Hepatocyte (in vitro differentiated cells): ENCODE results near the gene GALNT18. TPM values are rescaled to one million over a fixed set of nuclear protein-coding genes. Genes with fewer than 3 reads are reported as not detected.

ENCODE experiments used
- DNase-seq: peaks from one replicate; pipeline ENCODE4 v3.0.0-alpha.2; 2016; ENCODE audit warnings: low spot score
- H2AFZ ChIP-seq: fragments of 200-600 bp; sonication (generic); 2 replicates; pipeline ENCODE4 v1.6.0; 2016; ENCODE audit warnings: antibody characterized with exemption, mild to moderate bottlenecking
- H3K27ac ChIP-seq: fragments of 200-600 bp; sonication (generic); 2 replicates; pipeline ENCODE4 v1.5.1; 2016; ENCODE audit warnings: mild to moderate bottlenecking
- H3K27me3 ChIP-seq: fragments of 200-600 bp; sonication (generic); 2 replicates; pipeline ENCODE4 v1.6.1; 2016
- H3K36me3 ChIP-seq: fragments of 200-600 bp; sonication (generic); replicated peaks from 2 replicates; pipeline ENCODE4 v1.5.1; 2016; ENCODE audit warnings: low read depth; ENCODE audit not compliant: insufficient read depth
- H3K4me1 ChIP-seq: fragments of 200-600 bp; sonication (generic); 2 replicates; pipeline ENCODE4 v1.5.1; 2016; ENCODE audit warnings: mild to moderate bottlenecking, moderate library complexity; ENCODE audit not compliant: insufficient read depth
- H3K4me2 ChIP-seq: fragments of 200-600 bp; sonication (generic); 2 replicates; pipeline ENCODE4 v1.6.0; 2016
- H3K4me3 ChIP-seq: fragments of 200-600 bp; sonication (generic); 2 replicates; pipeline ENCODE4 v1.5.1; 2016; ENCODE audit warnings: mild to moderate bottlenecking
- H3K79me2 ChIP-seq: fragments of 200-600 bp; sonication (generic); 2 replicates; pipeline ENCODE4 v1.6.0; 2017; ENCODE audit warnings: mild to moderate bottlenecking
- H3K9me2 ChIP-seq: fragments of 200-600 bp; sonication (generic); replicated peaks from 2 replicates; pipeline ENCODE4 v1.6.0; 2017; ENCODE audit warnings: mild to moderate bottlenecking; ENCODE audit not compliant: insufficient read depth
- H3K9me3 ChIP-seq: fragments of 200-600 bp; sonication (generic); 2 replicates; pipeline ENCODE4 v1.5.1; 2016; ENCODE audit warnings: low read depth, mild to moderate bottlenecking
- H4K20me1 ChIP-seq: fragments of 200-600 bp; sonication (generic); 2 replicates; pipeline ENCODE4 v1.6.0; 2016; ENCODE audit warnings: mild to moderate bottlenecking; ENCODE audit not compliant: insufficient read depth, poor library complexity, severe bottlenecking
- CTCF ChIP-seq: fragments of 200-600 bp; sonication (generic); IDR thresholded peaks from 2 replicates; pipeline ENCODE4 v1.5.1; 2016; ENCODE audit warnings: antibody characterized with exemption, mild to moderate bottlenecking; ENCODE audit not compliant: poor library complexity
- EZH2 ChIP-seq: fragments of 200-600 bp; sonication (generic); IDR thresholded peaks from 2 replicates; pipeline ENCODE4 v1.6.1; 2016; ENCODE audit warnings: antibody characterized with exemption, mild to moderate bottlenecking, borderline replicate concordance
- EZH2phosphoT487 ChIP-seq: fragments of 200-600 bp; sonication (generic); IDR thresholded peaks from one replicate; pipeline ENCODE4 v1.6.1; 2018; ENCODE audit warnings: antibody characterized with exemption, mild to moderate bottlenecking, low read depth, moderate library complexity; ENCODE audit not compliant: unreplicated experiment, severe bottlenecking
- WGBS: methylation state at CpG from one replicate; pipeline ENCODE4 v1.1.6; 2016; ENCODE audit warnings: low lambda C conversion rate; ENCODE audit errors: missing lambda C conversion rate; 5-methylcytosine and 5-hydroxymethylcytosine counted together
- polyA plus RNA-seq: library from polyadenylated mRNA; unstranded; fragments of >200 nt; fragmentation: Nextera tagmentation; extraction: Ambion mirVana; gene quantifications from 2 replicates; pipeline ENCODE4 v1.2.1, GENCODE V29; 2016
- total RNA-seq: library from RNA; depleted of rRNA; stranded (reverse); fragments of >200 nt; gene quantifications from 2 replicates; pipeline ENCODE4 v1.2.3, GENCODE V29; 2014

GALNT18 gene
- total and polyA plus RNA-seq, 2 experiments from 2014 or later, result 11.6 to 22.4 TPM

GRCh38 chr11:11320825-11321224, 301.0 kb downstream of the GALNT18 start:
- WGBS, result 75% methylated on average over 2 of the region's 2 CpGs
- Histone ChIP-seq H3K4me1 (no peaks in the 10 kb centered on the region), H4K20me1 (no peaks in the 10 kb centered on the region), H3K79me2 (no peaks in the 10 kb centered on the region), H3K36me3 (no peaks in the 10 kb centered on the region), H2AFZ (no peak overlapping the region), H3K9me2 (no peaks in the 10 kb centered on the region), H3K9me3 (no peaks in the 10 kb centered on the region), H3K27me3 (no peaks in the 10 kb centered on the region), H3K4me3 (no peak overlapping the region), H3K27ac (no peak overlapping the region), H3K4me2 (no peak overlapping the region)
- DNase-seq, result no peak
- no peak for TF ChIP-seq CTCF
- TF ChIP-seq EZH2phosphoT487, result no peak
- TF ChIP-seq EZH2, result no peak

GRCh38 chr11:11318961-11319360, 302.8 kb downstream of the GALNT18 start:
- Histone ChIP-seq H3K9me2 (no peaks in the 10 kb centered on the region), H3K27me3 (no peaks in the 10 kb centered on the region), H2AFZ (no peak overlapping the region), H3K9me3 (no peaks in the 10 kb centered on the region), H3K27ac (no peak overlapping the region), H3K79me2 (no peaks in the 10 kb centered on the region), H3K4me1 (no peaks in the 10 kb centered on the region), H4K20me1 (no peaks in the 10 kb centered on the region), H3K4me2 (no peak overlapping the region), H3K36me3 (no peaks in the 10 kb centered on the region), H3K4me3 (no peak overlapping the region)
- no peak for DNase-seq
- no peak for TF ChIP-seq EZH2
- 93% methylated on average over 4 of the region's 4 CpGs for WGBS

GRCh38 chr11:11318461-11318860, 303.3 kb downstream of the GALNT18 start:
- Histone ChIP-seq H3K79me2 (no peaks in the 10 kb centered on the region), H2AFZ (no peak overlapping the region), H3K4me3 (no peak overlapping the region), H4K20me1 (no peaks in the 10 kb centered on the region), H3K9me3 (no peaks in the 10 kb centered on the region), H3K4me1 (no peaks in the 10 kb centered on the region), H3K4me2 (no peak overlapping the region), H3K27ac (no peak overlapping the region), H3K9me2 (no peaks in the 10 kb centered on the region), H3K27me3 (no peaks in the 10 kb centered on the region), H3K36me3 (no peaks in the 10 kb centered on the region)
- no peak for DNase-seq
- 90% methylated on average over 7 of the region's 7 CpGs for WGBS
- TF ChIP-seq CTCF, result no peak
- TF ChIP-seq EZH2phosphoT487, result no peak
- TF ChIP-seq EZH2, result no peak

GRCh38 chr11:11316651-11317230, 305.1 kb downstream of the GALNT18 start:
- Histone ChIP-seq H3K79me2 (no peaks in the 10 kb centered on the region), H3K27me3 (no peaks in the 10 kb centered on the region), H4K20me1 (no peaks in the 10 kb centered on the region), H3K9me2 (no peaks in the 10 kb centered on the region), H3K4me2 (no peak overlapping the region), H3K9me3 (no peaks in the 10 kb centered on the region), H3K4me1 (no peaks in the 10 kb centered on the region), H2AFZ (no peak overlapping the region), H3K4me3 (no peak overlapping the region), H3K36me3 (no peaks in the 10 kb centered on the region), H3K27ac (no peak overlapping the region)
- no peak for DNase-seq
- WGBS, result 58% methylated on average over 3 of the region's 3 CpGs
- no peak for TF ChIP-seq EZH2phosphoT487
- TF ChIP-seq EZH2, result no peak
- TF ChIP-seq CTCF, result no peak
